Measurements from ENCODE around the gene CYFIP1.

Gene CYFIP1

DNA sequence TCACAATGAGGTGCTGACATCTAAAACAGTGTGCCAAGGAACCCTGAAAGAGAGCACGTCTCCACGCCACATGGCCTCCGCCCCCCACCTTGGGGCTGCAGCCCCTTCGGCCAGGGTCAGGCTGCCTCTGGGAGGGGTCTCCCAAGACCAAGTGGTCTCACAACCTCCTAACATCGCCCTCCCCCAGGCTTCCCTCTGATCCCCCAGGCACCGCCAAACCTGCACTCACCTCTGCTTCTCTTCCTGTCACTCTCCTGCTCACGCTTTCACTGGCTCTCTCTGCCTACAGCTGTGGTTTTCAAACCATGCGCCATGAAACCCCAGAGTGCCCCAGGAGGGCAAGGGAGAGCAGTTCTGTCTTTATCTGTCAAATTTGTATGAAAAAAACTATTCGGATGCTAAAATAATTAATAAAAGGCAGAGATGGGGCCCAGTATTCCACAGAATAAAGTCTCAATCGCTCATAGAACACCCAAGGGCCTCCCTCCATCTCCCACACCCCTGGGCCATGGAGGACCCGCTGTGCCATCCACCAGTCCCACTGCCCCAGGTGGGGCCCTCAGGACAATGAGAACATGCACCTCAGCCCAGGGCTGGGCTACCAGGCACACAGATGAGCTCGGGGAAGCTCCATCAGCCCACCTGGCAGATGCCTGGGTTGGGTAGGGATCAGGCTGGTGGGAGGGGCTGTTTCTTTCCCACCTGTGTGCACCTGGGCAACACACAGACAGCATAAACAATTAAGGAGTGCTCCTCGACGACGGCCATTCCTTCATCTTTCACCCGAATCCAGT is 21.5 kb downstream of the CYFIP1 start:
- Histone ChIP-seq H3K9me3 (ENCODE audit: control insufficient read depth, insufficient read depth, low read depth, low read length) (no peaks in the 10 kb centered on the region), H3K4me3 (ENCODE audit: low read depth, low read length) (no peak overlapping the region), H3K4me1 (ENCODE audit: control insufficient read depth, insufficient read depth, low read length) (no peaks in the 10 kb centered on the region; the same call in 1 of the 2 replicates), H3K27ac (ENCODE audit: extremely low read depth, low read depth, low read length) (no peak overlapping the region), H3K36me3 (ENCODE audit: control insufficient read depth in 2 of 2, insufficient read depth in 1 of 2, low read length in 2 of 2) (no peaks in the 10 kb centered on the region; a peak in 1 of 3 replicates)
- POLR2A ChIA-PET, result interaction anchor here (0.7 kb wide), 1 partner anchor 478 kb away, joined by 6 read pairs; no protein-coding TSS in a partner anchor
- CTCF ChIA-PET, result interaction anchor here (0.6 kb wide), 1 partner anchor 109 kb away, joined by 3 read pairs; no protein-coding TSS in a partner anchor
- TF ChIP-seq, protein P1, sequence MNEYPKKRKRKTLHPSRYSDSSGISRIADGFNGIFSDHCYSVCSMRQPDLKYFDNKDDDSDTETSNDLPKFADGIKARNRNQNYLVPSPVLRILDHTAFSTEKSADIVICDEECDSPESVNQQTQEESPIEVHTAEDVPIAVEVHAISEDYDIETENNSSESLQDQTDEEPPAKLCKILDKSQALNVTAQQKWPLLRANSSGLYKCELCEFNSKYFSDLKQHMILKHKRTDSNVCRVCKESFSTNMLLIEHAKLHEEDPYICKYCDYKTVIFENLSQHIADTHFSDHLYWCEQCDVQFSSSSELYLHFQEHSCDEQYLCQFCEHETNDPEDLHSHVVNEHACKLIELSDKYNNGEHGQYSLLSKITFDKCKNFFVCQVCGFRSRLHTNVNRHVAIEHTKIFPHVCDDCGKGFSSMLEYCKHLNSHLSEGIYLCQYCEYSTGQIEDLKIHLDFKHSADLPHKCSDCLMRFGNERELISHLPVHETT (tag by site-specific recombination; IDR thresholded peaks at IDR 0.05), result no peak
- TF ChIP-seq ZNF354C (tag by site-specific recombination; IDR thresholded peaks at IDR 0.05; ENCODE audit: borderline replicate concordance, low read depth) (no peak), FEZF1 (tag by site-specific recombination; IDR thresholded peaks at IDR 0.05) (no peak), PRDM1 (tag by site-specific recombination; IDR thresholded peaks at IDR 0.05) (no peak), YY2 (tag by site-specific recombination; IDR thresholded peaks at IDR 0.05) (no peak), ZNF621 (tag by site-specific recombination; IDR thresholded peaks at IDR 0.05) (no peak), ZNF157 (tag by site-specific recombination; IDR thresholded peaks at IDR 0.05) (no peak), ZNF768 (tag by site-specific recombination; IDR thresholded peaks at IDR 0.05) (no peak)

DNA sequence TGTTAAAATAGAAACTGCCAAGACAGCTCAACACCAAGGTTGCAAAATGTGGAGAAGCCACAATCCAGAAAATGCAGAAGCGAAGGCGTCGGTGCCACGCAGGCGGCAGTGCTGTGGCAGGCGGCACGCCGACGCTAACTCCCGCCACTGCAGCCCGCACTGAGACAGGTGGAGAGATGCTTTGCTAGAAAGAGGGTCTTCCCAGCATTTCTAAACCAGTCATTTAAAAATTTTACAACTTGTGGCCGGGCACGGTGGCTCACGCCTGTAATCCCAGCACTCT is 23.2 kb downstream of the CYFIP1 start:
- ChIA-PET CTCF (no interaction called here), POLR2A (no interaction called here)
- H3K4me3 ChIP-seq (ENCODE audit: low read depth, low read length), result no peak overlapping the region
- no peak overlapping the region for H3K27ac ChIP-seq (ENCODE audit: extremely low read depth, low read depth, low read length)
- H3K4me1 ChIP-seq (ENCODE audit: control insufficient read depth, insufficient read depth, low read length), result no peaks in the 10 kb centered on the region; the same call in 1 of the 2 replicates
- TF ChIP-seq ZNF366 (tag by site-specific recombination; conservative IDR thresholded peaks at IDR 0.05) (no peak), ZNF701 (tag by site-specific recombination; IDR thresholded peaks at IDR 0.05) (no peak), ZNF416 (tag by site-specific recombination; IDR thresholded peaks at IDR 0.05) (no peak), ZNF138 (tag by site-specific recombination; IDR thresholded peaks at IDR 0.05; ENCODE audit: borderline replicate concordance) (no peak), SP7 (tag by site-specific recombination; IDR thresholded peaks at IDR 0.05) (no peak), ZFP41 (tag by site-specific recombination; IDR thresholded peaks at IDR 0.05; ENCODE audit: borderline replicate concordance) (no peak), SETDB1 (IDR thresholded peaks at IDR 0.05; ENCODE audit: insufficient read length, low read length) (no peak), ZNF521 (tag by site-specific recombination; IDR thresholded peaks at IDR 0.05) (no peak), SP3 (tag by site-specific recombination; IDR thresholded peaks at IDR 0.05) (no peak), FEZF1 (tag by site-specific recombination; IDR thresholded peaks at IDR 0.05) (no peak), ZNF404 (tag by site-specific recombination; IDR thresholded peaks at IDR 0.05) (no peak), ZNF155 (tag by site-specific recombination; IDR thresholded peaks at IDR 0.05) (no peak), ZNF776 (tag by site-specific recombination; IDR thresholded peaks at IDR 0.05; ENCODE audit: borderline replicate concordance) (no peak), ZNF76 (tag by site-specific recombination; IDR thresholded peaks at IDR 0.05; ENCODE audit: borderline replicate concordance, low read depth) (no peak)
- TF ChIP-seq, protein P2, sequence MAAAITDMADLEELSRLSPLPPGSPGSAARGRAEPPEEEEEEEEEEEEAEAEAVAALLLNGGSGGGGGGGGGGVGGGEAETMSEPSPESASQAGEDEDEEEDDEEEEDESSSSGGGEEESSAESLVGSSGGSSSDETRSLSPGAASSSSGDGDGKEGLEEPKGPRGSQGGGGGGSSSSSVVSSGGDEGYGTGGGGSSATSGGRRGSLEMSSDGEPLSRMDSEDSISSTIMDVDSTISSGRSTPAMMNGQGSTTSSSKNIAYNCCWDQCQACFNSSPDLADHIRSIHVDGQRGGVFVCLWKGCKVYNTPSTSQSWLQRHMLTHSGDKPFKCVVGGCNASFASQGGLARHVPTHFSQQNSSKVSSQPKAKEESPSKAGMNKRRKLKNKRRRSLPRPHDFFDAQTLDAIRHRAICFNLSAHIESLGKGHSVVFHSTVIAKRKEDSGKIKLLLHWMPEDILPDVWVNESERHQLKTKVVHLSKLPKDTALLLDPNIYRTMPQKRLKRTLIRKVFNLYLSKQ (tag by site-specific recombination; IDR thresholded peaks at IDR 0.05; ENCODE audit: borderline replicate concordance), result no peak
- TF ChIP-seq, protein P3, sequence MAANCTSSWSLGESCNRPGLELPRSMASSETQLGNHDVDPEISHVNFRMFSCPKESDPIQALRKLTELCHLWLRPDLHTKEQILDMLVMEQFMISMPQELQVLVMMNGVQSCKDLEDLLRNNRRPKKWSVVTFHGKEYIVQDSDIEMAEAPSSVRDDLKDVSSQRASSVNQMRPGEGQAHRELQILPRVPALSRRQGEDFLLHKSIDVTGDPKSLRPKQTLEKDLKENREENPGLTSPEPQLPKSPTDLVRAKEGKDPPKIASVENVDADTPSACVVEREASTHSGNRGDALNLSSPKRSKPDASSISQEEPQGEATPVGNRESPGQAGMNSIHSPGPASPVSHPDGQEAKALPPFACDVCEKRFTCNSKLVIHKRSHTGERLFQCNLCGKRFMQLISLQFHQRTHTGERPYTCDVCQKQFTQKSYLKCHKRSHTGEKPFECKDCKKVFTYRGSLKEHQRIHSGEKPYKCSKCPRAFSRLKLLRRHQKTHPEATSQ (tag by site-specific recombination; IDR thresholded peaks at IDR 0.05), result no peak
- H3K9me3 ChIP-seq (ENCODE audit: control insufficient read depth, insufficient read depth, low read depth, low read length), result no peaks in the 10 kb centered on the region
- H3K36me3 ChIP-seq (ENCODE audit: control insufficient read depth in 2 of 2, insufficient read depth in 1 of 2, low read length in 2 of 2), result no peaks in the 10 kb centered on the region; a peak in 1 of 3 replicates

Measured in HEK293 (cell line).